Right lobe of liver (tissue), 4 donors: ENCODE results near the gene TEX36.

Source experiments
- POLR2A ChIP-seq: fragments of 450-650 bp; IDR thresholded peaks from one replicate; pipeline ENCODE4 v1.6.1; 2017; ENCODE audit warnings: antibody characterized with exemption, mild to moderate bottlenecking
- TF ChIP-seq, protein P1 (sequence below), 4 donors: fragments of 200-600 bp in 3 of 4; fragments of 450-650 bp in 1 of 4; IDR thresholded peaks; one replicate each; pipeline versions ENCODE4 v1.5.1 to v1.8.0; 2016 to 2022; ENCODE audit warnings: antibody characterized with exemption in 4 of 4, mild to moderate bottlenecking in 2 of 4
- donor health status: DM: no; HTN: no; CAD: no.
- donor health status: DM: no; HTN: no; CAD: no.
- donor health status: DM: no; HTN: yes; CAD: no.

- TF ChIP-seq, protein P1, sequence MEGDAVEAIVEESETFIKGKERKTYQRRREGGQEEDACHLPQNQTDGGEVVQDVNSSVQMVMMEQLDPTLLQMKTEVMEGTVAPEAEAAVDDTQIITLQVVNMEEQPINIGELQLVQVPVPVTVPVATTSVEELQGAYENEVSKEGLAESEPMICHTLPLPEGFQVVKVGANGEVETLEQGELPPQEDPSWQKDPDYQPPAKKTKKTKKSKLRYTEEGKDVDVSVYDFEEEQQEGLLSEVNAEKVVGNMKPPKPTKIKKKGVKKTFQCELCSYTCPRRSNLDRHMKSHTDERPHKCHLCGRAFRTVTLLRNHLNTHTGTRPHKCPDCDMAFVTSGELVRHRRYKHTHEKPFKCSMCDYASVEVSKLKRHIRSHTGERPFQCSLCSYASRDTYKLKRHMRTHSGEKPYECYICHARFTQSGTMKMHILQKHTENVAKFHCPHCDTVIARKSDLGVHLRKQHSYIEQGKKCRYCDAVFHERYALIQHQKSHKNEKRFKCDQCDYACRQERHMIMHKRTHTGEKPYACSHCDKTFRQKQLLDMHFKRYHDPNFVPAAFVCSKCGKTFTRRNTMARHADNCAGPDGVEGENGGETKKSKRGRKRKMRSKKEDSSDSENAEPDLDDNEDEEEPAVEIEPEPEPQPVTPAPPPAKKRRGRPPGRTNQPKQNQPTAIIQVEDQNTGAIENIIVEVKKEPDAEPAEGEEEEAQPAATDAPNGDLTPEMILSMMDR (IDR thresholded peaks at IDR 0.05): no peak
- TF ChIP-seq POLR2A: no peak
Observed at GRCh38 chr10:125638555-125638954, 44.4 kb downstream of the TEX36 start.
